HCT116 (cell line): ENCODE data around the gene HOXC6.

Source experiments
- CTCF ChIP-seq, 3 experiments: fragments of 200-600 bp in 1 of 3; sonication (generic) in 1 of 3; IDR thresholded peaks in 2 of 3; conservative IDR thresholded peaks in 1 of 3; 2 replicates each; pipeline ENCODE4 v1.5.1; 2012 to 2017; ENCODE audit warnings: low read depth in 2 of 3, low read length in 2 of 3, antibody characterized with exemption in 1 of 3, borderline replicate concordance in 1 of 3, control low read depth in 1 of 3, mild to moderate bottlenecking in 1 of 3, mixed read lengths in 1 of 3, mixed run types in 1 of 3, moderate library complexity in 1 of 3; ENCODE audit not compliant: insufficient read depth in 1 of 3
- JUND ChIP-seq: IDR thresholded peaks from 2 replicates; pipeline ENCODE4 v1.6.1; 2012
- POLR2A ChIP-seq: IDR thresholded peaks from 2 replicates; pipeline ENCODE4 v1.7.0; 2011; ENCODE audit warnings: borderline replicate concordance; ENCODE audit not compliant: insufficient read depth, insufficient read length; ENCODE audit errors: extremely low read depth
- TCF7L2 ChIP-seq: IDR thresholded peaks from 2 replicates; pipeline ENCODE4 v1.7.0; 2011; ENCODE audit warnings: borderline replicate concordance, inconsistent platforms; ENCODE audit not compliant: insufficient read depth, insufficient read length; ENCODE audit errors: extremely low read depth

- TF ChIP-seq CTCF (IDR thresholded peaks at IDR 0.05 in 2 of 3, conservative IDR thresholded peaks at IDR 0.05 in 1 of 3; ENCODE audit: borderline replicate concordance in 1 of 3, insufficient read depth in 1 of 3, low read depth in 2 of 3, low read length in 2 of 3) (no peak), POLR2A (no peak), JUND (no peak), TCF7L2 (no peak)
These were observed 26.7 kb upstream of the HOXC6 start for GRCh38 chr12:54001283-54002187.
